ENCODE data around the gene EFNA3.
A peak's percentile ranks its signal among the peaks of the same experiment; 100 is the strongest.

The EFNA3 gene

DNA sequence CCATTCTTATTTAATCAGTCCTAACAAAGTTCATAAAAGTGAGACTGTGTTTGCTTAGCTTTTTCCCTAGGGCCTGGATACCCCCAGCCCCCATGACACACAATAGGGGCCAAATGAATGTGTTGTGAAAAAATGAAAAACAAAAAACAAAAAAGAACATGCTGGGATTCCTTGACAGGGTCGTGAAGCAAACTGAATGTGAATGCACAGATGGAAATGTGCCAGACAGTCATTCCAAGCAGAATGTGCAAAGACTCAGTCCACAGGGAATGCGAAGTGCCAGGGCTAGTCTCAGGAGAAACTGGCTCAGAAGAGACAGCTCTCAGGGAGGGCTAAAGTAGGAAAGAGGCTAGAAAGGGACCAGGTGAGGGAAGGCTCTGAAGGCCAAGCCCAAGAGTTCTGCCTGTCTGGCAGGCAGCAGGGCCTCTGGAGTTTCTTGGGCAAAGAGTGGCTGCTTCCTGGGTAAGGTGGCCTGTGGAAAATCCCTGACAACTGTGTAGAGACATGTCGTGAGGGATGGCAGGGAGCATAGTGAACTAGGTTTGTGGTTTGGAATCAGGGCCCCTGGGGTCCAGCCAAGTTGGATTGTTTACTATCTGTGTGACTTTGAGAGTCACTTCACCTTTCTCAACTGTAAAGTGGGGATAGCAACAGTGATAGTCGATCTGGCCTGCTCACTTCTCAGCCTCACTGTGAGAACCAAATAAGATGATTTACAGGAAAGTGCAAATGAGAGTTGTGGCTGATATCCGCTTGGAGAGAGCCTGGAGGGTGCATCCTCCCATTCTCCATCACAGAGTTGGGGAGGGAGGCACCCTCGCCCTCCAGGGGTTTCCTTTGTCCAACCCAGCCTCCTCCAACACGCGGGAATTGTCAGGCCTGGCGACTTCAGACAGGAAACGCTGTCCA, 28.7 kb upstream of the EFNA3 start:
- no peak for DNase-seq

DNA sequence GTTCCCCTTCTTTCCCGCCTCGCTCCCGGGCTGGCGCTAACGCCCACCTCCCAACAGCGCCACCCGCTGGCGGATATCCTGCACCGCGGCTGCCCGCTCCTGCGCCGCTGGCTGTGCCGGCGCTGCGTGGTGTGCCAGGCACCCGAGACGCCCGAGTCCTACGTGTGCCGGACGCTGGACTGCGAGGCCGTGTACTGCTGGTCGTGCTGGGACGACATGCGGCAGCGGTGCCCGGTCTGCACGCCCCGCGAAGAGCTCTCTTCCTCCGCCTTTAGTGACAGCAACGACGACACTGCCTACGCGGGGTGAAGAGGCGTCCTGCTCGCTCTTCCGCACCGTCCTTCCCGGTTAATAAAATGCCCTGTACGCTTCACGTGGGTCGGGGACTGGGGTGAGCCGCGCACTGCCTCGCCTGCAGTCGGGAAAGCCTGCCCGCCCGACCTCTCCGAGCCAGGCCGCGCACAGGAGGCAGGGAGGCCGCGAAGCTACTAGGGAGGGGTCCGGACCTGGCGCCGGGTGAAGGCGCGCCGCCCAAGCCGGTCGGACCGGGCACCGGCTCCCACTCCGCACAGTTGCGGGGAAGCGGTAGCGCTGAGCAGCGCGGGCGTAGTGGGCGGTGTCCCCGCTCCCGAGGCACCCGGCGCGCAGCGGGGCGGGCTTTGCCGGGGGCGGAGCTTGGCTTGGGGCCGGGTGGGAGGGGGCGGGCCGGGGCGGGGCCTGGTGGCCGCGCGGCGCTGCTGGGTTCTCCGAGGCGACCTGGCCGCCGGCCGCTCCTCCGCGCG, 27.9 kb upstream of the EFNA3 start, which contains the start of gene ADAM15:
TSS of gene ADAM15 (plus strand) at position 757 of the 782 bp plus-strand sequence. CDS start 71 bp downstream, outside the sequence.
- DNase-seq: peak; percentile 77 to 80

DNA sequence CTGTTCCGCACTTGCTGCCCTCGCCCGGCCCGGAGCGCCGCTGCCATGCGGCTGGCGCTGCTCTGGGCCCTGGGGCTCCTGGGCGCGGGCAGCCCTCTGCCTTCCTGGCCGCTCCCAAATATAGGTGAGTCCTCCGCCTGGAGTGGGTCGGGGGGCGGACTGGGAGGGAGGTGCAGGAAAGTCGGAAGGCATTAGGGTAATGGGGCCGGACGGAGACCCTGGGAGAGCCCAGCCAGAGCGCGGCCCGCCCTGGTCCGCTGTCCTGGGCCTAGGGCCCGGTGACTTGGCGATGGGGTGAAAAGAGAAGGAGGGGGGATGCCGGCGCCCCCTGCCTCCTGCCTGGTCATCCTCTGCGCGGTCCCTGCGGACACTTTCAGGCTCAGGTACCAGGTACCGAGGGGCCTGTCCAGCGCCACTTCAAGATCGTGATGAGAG, 27.3 kb upstream of the EFNA3 start:
- no peak for DNase-seq

DNA sequence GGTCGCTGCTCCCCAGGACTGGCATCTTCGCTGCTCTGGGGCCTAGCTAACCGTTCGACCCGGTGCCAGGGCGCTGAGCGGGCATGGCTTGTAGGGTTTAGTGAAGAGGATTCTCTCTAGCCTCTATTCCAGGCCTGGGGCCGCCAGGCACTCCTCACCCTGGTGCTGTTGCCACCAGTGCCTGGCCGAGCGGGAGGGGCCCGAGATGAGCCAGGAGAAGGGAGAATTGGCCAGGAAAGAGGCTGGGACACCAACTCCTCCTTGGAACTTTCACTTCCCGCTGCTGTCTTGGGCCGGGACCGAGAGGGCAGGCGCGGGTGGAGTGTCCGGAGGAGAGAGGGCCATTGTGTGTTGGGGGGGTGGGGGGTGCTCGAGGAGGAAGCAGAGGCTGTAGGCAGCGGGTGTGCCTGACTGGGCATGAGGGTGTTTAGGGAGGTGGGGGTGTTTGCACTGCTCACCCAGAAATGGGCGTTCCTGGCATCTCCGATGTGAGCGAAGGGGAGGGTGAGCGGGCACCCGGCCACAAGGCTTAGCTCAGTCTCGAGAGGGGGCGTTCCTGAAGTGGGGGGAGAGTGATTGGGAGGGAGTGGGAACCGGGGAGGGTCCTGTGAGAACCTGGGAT, 26.7 kb upstream of the EFNA3 start:
- DNase-seq: peak; percentile 34 to 62

DNA sequence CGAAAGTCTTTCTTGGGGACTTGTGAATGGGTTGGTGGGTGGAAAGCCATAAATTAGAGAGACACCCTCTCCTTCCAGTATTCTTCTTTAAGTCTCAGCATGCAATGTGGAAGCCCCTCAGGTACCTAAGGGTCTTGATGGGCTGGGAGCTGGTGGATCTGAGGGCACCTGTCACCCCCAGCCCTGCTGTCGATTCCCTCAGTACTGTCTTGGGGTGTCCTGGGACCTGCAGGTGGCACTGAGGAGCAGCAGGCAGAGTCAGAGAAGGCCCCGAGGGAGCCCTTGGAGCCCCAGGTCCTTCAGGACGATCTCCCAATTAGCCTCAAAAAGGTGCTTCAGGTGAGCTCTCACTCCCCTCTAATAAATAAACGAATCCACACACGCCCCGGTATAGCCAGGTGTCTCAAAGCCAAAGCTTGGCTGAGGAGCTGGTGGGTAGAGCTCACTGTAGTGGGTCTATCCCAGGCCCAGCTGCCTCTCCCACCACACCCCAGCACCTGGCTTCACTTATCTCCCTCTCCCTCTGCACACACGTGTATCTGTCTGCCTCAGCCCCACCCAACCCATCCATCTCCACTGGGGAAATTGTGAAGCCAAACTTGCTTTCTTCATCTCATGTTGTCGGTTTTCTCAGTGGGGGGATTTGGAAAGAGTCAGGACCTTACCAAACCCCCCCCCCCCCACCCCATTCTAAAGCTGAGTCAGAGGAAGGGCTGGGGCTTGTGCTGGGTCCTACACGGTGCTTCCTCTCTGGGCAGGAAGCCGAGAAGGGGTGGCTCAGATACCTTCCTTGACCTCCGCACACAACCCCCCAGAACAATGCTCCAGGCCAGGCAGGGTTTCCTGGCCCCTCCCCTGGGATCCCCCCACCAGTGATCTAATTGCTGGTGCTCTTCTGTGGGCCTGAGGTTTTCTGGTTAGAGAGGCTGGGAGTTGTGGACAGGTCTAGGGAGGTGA, 25.9 kb upstream of the EFNA3 start:
- no peak for DNase-seq

DNA sequence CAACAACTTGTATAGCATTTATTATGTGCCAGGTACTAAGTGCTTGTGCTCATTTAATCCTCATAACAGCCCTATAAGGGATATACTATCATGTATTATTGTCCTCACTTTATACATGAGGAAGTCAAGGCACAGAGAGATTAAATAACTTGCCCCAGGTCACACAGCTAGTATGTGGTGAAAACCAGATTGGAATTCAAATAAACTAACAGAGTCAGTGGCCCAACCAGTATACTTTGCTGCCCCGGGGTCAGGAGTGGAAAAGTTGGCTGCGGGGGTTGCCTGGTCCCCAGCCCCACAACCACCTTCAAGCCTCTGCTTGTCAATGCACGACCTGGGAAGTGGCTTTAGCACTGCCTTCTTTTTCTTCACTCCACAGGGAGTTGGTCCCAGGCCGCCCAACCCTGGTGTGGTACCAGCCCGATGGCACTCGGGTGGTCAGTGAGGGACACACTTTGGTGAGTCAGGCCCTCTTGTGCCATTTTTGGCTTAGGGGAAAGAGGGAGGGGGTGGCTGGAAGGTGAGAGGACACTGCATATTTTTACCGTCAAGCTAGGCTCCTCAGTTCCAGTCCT, 25.0 kb upstream of the EFNA3 start:
- no peak for DNase-seq

DNA sequence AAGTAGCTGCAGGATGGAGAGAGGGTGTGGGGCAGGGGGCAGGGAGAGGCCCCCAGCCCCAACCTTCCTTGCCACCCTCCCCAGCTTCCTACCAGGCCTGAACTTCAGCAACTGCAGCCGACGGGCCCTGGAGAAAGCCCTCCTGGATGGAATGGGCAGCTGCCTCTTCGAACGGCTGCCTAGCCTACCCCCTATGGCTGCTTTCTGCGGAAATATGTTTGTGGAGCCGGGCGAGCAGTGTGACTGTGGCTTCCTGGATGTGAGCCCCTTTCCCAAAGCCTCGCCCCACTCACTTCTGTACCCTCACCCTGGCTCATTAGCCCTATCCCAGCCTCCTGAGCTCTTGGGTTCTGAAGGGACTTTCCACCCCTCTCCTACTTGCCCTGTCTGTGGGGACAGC, 21.5 kb upstream of the EFNA3 start:
- no peak for DNase-seq

DNA sequence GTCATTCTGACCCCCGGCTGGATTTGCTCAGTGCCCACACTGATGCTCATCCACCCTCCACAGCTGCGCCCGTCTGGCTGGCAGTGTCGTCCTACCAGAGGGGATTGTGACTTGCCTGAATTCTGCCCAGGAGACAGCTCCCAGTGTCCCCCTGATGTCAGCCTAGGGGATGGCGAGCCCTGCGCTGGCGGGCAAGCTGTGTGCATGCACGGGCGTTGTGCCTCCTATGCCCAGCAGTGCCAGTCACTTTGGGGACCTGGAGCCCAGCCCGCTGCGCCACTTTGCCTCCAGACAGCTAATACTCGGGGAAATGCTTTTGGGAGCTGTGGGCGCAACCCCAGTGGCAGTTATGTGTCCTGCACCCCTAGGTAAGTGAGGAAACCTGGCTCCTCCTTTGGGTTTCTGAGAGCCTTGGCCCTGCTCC, 20.8 kb upstream of the EFNA3 start:
- DNase-seq: no peak

DNA sequence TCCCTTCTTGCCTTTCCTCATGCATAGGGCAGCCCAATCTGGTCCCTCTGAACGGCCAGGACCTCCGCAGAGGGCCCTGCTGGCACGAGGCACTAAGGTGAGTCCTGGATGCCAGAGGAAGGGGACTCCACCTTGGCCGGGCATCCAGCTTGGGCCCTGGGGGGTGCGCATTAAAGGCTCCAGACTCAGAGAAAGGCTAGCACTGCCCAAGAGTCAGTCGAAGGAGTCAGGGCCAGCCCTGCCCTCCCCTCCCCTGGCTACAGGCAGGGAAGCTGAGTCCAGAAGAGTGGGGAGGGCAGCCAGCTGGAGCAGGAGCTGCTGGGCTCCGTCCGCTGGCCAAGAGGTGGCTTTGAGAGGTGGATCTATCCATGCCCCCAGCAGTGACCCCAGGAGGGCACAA, 17.9 kb upstream of the EFNA3 start:
- DNase-seq: no peak

DNA sequence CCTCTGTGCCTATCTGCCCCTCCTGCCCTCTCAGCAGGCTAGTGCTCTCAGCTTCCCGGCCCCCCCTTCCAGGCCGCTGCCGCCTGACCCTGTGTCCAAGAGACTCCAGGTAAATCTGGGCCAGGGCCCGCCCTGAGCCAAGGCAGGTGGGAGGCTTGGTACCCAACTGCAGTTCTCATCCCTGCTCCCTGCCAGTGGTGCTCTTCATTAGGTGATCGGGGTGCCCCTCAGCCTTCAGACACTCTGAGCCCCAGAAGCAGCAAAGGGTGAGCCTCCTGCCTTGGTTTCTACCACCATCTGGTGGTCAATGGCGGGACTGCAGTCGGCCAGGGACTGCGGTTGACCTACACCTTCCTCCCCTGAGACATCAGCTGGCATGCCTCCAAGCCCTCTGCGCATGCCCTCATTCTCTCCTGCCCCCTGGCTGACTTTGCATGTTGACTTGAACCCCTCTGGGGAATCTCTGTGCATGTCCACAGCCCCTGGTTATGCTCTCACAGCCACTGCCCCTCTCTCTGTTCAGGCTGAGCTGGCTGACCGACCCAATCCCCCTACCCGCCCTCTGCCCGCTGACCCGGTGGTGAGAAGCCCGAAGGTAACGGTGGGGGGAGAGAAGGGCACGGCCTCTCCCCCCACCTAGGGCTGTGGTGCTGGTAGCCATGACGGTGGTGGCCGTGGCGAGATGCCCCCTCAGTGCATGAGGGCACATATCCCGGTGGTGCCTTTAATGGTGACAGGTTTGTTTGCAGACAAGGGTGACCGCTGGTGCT, 17.1 kb upstream of the EFNA3 start:
- peak; percentile 88 to 96 for DNase-seq

DNA sequence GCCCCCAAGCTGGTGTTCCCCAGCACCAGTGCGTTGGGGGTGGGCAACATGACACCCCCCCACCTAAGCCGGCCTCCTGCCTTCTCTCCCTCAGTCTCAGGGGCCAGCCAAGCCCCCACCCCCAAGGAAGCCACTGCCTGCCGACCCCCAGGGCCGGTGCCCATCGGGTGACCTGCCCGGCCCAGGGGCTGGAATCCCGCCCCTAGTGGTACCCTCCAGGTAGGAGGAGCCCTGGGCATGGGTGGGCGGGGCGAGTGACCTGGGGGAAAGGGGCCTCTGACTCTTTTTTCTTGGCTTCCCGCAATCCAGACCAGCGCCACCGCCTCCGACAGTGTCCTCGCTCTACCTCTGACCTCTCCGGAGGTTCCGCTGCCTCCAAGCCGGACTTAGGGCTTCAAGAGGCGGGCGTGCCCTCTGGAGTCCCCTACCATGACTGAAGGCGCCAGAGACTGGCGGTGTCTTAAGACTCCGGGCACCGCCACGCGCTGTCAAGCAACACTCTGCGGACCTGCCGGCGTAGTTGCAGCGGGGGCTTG, 16.4 kb upstream of the EFNA3 start:
- no peak for DNase-seq

DNA sequence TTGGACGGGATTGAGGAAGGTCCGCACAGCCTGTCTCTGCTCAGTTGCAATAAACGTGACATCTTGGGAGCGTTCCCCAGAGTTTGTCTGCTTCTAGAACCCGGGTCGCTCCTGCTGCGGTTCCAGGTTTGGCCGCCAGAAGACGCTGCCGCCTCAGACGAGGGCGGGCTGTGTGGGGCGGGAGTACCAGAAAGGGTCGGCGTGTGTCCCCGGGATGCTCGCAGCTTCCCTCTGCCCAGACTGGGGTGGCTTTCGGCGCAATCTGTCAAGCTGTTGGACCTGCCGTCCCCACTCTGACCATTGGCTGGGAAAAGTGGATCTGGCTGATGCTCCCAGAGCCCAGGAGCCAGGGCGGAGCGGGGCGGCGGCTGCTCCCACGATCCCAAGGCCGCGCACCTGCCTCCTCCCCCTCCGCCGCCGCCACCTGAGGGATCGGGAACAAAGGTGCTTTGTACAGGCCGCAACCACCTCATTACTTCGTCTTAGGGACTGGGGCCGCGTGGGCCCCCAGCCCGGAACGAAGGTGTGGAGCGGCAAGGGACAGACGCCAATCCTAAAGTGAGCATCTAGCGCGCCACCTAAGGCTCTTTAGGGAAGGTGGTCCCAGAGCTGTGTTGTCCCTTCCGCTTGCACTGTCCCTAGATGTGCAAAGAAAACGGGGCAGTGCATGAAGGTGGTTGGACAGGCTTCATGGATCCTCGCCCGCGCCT, 15.8 kb upstream of the EFNA3 start:
- DNase-seq: peak; percentile 65 to 74

DNA sequence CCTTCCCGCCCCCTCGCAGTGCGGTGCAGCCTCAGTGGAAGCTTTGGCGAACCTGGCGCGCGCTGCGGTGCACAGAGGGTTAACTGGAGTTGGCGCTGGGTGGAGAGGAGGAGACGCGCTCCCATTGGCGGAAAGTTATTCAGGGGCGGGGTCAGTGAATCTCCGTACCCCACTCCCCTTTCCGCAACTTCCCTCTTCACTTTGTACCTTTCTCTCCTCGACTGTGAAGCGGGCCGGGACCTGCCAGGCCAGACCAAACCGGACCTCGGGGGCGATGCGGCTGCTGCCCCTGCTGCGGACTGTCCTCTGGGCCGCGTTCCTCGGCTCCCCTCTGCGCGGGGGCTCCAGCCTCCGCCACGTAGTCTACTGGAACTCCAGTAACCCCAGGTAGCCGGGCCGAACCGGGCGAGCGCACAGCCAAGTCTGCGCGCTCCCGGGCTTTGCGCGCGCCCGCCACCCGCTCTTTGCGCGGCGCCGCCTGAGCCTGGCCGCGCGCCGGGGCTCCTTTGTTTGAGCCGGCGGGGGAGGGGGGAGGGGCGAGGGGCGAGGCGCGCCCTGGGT, 15.0 kb upstream of the EFNA3 start, which contains the start of gene EFNA4:
TSS of gene EFNA4 (plus strand) at position 191 of the 561 bp plus-strand sequence. CDS start at position 275, 84 bp downstream.
- DNase-seq: peak; percentile 77 to 81

DNA sequence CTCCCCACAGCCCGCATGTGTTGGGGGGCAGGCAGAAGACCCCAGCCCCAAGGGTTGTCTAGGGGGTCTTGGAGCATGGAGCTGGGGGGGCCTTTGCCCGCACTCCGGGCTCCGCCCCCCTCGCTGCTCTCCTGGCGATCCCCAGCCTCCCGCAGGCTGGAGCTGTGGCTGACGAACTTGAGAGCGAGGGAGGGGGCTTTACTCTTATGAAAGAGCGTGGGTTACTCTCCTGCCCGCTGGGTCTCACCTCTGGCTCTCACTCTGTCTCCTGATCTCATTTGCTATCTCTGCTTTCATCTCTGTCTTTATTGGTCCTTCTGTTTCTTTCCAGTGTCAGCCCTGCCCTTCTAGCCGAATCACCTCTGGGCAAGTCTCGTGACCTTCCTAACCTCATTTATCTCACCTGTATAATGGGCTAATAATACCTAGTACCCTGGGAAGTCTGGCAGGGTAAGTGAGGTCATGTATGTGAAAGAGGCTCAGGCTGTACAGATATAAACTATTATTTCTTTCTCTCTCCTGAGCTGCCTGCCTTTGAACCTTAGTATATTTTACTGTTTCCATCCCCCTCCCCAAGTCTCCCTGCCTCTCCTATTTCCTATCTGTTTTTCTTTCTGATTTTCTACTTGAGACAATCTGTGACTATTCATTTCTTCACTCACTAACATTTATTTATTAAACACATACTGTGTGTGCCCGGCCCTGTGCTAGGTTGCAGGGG, 14.4 kb upstream of the EFNA3 start:
- DNase-seq: no peak

DNA sequence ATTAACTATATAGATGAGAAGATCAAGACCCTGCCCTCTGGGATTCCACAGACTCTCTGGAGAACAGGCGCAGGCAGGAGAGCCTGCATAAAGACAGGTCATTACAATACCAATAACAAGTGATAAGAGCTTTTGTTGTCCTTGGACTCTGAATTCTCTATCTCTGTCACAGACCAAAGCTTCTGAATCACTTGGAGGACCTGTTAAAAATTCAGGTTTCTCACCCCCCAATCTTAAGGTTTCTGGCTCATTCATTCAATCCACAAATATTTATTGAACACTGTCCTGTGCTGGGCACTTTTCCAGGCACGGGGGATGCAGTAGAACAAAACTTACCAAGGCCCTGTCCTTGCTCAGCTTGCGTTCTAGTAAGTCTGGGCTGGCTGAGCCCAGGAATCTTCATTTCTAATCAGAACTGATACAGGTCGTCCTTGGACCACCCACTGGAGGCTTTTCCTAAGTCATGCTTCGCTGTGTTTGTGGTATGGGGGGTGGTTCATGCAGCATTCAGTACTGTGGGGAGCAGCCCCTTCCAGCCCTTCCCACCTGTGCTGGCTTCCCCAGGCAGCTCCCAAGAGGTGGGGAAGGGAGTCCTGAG, 13.7 kb upstream of the EFNA3 start:
- no peak for DNase-seq

DNA sequence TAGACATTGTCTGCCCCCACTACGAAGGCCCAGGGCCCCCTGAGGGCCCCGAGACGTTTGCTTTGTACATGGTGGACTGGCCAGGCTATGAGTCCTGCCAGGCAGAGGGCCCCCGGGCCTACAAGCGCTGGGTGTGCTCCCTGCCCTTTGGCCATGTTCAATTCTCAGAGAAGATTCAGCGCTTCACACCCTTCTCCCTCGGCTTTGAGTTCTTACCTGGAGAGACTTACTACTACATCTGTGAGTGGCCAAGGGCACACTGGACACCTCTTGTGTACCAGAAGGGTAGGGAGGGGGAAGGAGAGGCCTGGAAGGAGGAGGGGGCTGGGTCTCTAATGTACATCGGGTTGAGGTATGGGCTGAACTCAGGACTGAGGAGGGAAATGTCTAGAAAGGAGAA, 11.9 kb upstream of the EFNA3 start:
- DNase-seq: no peak

DNA sequence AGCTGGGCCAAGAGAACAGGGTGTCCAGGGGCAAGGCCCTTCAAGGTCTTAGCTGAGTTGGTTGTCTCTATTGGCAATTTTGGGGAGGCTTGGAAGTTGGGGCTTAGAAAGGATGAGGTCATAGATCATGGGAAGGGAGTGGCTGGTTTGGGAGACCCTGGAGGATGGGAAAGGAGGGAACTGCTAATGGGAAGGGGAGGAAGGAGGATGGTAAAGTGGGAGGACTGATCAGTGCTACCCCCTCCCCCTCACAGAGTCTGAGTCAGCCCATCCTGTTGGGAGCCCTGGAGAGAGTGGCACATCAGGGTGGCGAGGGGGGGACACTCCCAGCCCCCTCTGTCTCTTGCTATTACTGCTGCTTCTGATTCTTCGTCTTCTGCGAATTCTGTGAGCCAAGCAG, 10.0 kb upstream of the EFNA3 start:
- DNase-seq: no peak

DNA sequence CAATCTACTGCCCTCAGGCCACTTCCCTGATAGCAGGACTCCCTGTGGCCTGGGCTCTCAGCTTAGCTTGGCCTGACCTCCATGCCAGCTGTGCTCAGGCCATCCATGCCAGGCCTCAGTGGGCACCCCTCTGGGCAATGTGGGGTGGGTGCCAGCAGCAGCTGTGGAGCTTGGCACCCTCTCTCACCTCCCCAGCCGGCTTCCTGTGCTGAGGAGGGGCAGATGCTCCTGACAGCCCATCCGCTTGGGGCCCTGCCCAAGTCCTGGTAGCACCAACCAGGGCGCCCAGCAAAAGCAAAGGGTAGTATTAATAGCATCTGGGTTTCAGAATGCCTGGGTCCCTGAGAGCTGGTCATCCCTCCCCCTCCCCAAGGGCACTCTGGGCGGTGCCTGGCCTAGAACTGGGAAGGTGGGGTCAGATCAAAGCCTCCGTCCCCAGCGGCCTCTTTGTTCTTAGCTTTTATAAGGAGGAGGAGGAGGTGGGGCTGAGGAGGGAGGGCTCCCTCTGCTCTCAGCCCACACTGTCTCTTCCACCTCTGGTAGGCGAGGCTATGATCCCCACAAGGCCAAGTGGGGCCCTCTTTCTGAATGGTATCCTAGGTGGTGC, 9.0 kb upstream of the EFNA3 start:
- DNase-seq: no peak

Measured in stimulated activated CD4-positive, alpha-beta T cell treated with anti-CD3 and anti-CD28 coated beads, Interleukin-4, amount 100 ng/mL, for 4 hours (primary cell).